ENCODE results near the gene MAD1L1.

DNA sequence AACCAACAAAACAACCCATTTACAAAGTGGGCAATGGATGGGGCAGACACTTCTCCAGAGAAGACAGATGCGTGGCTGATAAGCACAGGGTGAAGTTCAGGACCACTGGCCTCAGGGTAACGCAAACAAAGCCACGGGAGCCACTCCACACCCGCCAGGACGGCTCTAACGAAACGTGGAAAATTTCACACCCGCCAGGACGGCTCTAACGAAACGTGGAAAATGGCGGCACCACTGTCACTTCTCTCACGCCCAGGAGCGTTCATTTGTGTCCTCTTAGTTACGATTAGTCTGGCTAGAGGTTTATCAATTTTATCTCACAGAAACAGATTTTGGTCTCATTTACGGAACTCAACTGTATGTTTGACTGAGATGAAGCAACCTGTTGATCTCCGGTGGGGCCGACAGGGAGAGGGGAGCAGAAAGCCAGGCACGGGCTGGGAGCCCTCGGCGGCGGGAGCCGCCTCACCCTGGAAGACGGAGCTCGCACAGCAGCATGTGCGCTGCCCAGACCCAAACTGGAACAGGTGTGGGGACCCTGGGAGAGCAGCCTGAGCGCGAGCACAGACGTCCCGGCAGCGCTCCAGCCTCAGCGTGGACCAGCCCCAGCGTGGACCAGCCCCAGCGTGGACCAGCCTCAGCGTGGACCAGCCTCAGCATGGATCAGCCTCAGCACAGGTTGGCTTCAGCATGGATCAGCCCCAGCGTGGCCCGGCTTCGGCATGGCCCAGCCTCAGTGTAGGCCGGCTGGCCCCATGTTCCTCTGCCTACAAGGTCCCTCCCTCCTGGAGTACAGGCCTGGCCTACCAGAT, 243.5 kb downstream of the MAD1L1 start:
- TF ChIP-seq GATA3 (IDR thresholded peaks at IDR 0.05; ENCODE audit: low read depth, low read length) (no peak), GATA2 (IDR thresholded peaks at IDR 0.05; ENCODE audit: low read depth, low read length) (no peak)
